Ramos (cell line): ENCODE results near the gene MTIF2.
"Not testable (repeated sequence)": the region's sequence is repeated elsewhere in the genome, so short reads cannot be mapped to it uniquely, and the experiment has no call there.

Source experiments
- in situ Hi-C: fragments of 300-500 bp; cut with MboI; formaldehyde crosslinking; loops from one replicate; pipeline ENCODE4 v1.14.3; 2022; ENCODE audit warnings: low sequenced_read_pairs; ENCODE audit not compliant: unreplicated experiment

Gene MTIF2, protein sequence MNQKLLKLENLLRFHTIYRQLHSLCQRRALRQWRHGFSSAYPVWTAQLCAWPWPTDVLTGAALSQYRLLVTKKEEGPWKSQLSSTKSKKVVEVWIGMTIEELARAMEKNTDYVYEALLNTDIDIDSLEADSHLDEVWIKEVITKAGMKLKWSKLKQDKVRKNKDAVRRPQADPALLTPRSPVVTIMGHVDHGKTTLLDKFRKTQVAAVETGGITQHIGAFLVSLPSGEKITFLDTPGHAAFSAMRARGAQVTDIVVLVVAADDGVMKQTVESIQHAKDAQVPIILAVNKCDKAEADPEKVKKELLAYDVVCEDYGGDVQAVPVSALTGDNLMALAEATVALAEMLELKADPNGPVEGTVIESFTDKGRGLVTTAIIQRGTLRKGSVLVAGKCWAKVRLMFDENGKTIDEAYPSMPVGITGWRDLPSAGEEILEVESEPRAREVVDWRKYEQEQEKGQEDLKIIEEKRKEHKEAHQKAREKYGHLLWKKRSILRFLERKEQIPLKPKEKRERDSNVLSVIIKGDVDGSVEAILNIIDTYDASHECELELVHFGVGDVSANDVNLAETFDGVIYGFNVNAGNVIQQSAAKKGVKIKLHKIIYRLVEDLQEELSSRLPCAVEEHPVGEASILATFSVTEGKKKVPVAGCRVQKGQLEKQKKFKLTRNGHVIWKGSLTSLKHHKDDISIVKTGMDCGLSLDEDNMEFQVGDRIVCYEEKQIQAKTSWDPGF

DNA sequence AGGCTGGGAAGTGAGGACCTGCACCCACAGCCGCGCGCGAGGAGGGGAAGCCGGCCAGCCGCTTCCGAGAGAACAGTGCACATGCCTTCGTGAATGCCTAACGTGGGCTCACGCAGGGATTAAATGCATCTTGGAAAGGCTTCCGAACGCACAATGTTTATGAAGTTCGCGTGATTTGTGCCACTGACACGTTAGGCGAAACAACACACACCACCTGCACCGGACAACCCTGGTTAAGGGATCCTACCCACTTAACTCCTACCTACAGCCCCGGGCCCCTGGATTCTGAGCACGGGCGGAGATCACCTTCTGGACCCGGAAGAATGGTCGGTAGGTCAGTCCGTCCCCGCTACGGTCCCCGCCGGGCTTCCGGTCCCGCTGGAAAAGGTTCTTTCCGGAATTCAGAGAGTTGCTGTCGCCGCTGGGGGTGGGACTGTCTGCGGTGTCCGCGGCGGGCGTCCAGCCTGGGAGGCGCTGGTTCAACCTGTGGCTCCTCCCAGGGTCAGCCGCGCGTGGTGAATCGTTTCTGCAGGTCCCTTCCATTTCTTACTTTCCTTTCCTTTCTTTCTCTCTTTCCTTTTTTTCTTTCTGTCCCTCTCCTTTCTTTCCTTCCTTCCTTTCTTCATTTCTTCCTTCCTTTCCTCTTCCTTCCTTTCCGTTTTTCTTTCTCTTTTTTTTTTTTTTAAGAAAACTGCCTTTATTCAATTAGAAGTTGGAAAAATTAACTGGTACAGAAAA lies at the start of gene MTIF2:
MTIF2 (minus strand) TSS at position 325 of the 738 bp plus-strand sequence. CDS start 5,373 bp downstream, outside the sequence.
- in situ Hi-C loops = no loop called here

DNA sequence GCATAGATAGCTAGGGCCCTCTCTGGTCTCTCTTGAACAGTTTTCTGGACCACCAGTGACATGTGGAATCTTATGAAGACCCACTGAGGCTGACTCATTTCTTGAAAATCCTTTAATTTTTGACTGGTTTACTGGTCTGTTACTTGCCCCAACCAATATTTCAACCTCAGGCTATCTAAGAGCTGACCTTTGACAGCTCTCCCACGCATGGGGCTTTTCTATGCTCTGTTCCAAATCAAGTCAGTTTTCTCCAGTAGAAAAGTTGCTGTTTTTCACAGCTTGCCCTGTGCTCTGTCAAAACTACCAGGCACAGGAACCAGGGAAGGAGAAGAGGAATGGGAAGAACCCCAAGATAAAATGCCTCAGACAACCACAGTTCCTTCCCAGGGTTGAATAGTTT lies 46.0 kb upstream of the MTIF2 start:
- in situ Hi-C loops = no loop called here

DNA sequence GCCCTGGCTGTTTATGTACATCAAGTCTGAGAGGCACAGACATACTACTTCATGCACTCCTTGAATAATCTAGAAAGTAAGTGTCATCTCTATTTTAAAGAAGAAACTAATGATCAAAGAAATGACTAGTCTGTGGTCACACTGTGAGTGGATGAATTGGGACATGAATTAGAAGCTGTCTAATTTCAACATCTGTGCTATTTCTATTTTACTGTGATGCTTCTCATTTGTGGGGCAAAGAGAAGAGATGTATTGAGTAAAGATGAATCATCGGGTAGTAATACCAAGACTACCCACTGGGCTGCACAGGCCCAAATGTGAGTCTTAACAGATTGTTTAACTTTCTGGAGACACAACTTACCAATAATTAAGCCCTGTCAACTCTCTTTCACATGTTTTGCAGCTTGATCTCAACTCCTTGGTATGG lies 42.4 kb upstream of the MTIF2 start:
- in situ Hi-C loops = no loop called here

DNA sequence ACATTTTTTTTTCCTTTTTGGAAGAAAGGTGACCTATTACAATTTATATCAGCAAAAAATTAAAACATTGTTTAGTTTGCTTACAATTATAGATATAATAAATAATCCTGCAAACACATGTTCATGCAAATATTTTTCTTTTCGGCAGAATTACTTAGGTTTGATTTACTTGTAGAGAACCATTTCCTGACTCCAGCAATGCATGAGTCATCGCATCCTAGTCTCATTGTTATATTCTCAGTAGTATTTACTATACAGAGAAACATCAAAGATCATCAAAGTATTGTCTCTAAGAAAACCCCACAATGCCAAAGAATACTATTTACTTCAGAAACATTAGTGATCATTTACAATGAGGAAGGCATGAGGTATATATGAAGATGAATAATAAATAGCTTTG lies 40.4 kb upstream of the MTIF2 start:
- in situ Hi-C loops = no loop called here

DNA sequence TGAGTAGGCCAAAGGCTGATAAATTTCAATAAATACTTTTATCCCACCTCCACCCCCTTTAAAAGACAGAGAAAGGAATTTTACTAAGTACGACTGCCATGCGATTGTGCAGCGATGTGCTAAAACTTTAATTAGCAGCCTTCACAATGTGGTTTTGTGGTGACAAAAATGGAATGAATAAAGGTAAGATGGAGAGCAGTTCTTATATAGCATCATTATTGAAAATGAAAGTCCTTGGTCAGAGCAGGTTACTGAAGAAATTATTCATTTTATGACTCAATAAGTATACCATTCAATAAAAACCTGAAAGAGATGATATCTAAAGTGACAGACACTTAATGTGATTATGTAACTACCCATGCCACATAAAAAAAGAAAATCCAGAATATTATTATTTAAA lies 33.2 kb upstream of the MTIF2 start:
- in situ Hi-C loops = no loop called here

DNA sequence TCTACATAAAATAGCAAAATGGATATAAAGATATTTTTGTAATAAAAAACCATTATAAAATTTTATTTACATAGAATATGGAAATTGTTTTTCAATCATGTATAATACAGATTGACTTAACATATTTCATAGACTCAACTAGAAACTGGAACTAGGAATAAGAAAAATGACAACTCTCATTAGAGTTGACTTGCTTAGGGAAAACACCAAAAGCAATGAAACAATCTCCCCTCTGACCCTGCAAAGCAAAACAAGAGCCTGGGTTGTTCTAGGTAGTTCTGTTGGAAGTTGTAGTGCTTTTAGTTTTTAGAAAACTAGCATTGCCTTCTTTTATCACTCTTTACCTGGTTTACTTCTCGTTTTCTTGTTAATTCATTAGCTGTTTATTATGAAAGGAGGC lies 32.2 kb upstream of the MTIF2 start:
- in situ Hi-C loops = no loop called here

DNA sequence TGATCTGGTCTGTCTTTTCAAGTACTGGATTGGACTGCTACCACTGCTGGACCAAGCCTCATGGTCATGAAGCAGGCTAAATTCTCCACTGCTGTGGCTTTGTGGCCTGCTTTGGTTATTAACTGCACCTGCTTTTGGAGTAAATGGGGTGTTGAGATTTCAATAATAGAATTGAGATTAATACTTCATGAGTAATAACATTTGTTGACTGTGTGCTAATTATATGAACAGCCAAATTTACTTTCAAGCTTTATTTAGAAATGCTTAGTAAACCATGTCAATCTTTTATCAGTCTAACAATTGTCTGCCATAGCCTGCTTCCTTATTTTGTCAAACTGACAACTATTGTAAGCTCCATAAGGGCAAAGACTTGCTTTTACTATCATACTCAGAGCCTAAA lies 27.4 kb upstream of the MTIF2 start:
- in situ Hi-C loops = no loop called here

DNA sequence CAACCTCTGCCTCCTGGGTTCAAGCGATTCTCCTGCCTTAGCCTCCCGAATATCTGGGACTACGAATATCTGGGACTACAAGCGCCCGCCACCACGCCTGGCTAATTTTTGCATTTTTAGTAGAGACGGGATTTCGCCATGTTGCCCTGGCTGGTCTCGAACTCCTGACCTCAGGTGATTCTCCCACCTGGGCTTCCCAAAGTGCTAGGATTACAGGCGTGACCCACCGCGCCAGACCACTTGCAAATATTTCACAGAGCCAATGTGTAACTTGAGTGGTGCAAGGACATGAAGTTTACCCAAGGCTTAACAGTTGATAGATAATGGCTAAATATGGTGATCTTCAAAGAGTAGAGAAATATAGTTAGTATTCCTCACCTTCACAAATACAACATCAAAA lies 14.1 kb upstream of the MTIF2 start:
- in situ Hi-C loops = no loop called here

DNA sequence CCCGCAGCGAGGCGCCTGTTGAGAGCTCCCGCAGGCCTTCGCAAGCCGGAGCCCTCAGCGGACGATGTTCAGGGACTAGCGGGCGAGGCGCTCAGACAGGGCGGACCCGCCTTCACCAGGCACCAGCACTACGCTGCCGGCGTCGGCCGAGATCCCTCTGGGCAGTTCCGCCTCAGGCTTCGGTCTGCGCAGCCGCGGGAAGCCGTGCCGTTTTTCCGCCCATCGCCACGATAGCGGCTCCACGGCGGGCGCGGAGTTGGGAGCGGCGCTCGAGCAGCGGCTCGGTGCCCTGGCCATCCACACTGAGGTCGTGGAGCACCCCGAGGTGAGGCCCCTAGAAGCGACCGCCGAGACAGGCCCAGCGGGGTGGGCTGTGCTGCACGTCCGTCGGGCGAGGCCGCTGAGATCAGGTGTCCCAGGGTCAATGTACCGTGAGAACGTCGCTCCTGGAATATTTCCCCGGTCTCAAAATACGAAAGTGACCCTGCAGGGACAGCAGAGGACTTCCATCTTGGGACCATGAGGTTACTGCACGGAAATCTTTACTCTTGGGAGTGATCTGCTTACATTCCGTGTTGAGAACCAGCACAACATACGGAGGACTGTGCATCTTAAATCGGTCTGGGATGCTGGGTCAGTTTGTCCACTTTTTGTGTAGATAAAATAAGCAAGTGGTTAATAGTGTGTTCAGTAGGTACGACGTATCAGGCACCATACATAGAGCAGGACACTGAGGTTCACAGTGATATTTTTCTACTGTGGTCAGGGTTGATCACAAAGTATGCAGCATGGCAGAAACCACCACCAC lies 13.3 kb upstream of the MTIF2 start:
- in situ Hi-C loops = no loop called here

DNA sequence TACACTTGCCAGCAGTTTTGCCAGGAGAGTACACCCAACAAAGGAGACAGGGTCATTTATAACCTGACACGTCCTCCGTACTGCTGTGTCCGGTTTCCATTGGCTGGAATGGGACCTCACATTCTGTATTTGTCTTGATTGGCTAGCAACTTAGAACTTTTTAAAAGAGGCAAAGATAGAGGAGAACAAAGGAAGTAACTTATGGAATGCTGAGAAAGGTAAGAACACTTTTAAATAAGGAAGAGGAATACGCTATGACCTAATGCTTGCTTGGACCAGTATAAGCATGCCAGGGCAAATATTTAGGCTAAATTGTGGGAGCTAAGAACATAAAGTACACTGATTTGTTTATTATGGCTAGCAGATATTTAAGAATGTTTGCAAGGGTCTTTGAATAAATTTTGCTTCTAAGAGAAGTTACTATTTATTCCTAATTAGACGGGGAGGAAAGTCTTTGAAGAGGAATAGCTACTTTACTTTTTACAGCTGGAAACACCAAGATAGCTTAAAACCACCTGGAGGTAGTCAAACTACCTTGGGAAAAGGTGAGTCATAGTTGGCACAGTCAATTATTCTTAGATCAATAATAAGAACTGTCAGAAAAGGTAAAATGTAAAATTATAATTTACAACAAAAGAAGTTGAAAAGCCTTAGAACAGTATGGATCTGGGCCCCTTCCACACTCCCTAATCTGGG lies 12.0 kb upstream of the MTIF2 start:
- in situ Hi-C loops = not testable (repeated sequence)

DNA sequence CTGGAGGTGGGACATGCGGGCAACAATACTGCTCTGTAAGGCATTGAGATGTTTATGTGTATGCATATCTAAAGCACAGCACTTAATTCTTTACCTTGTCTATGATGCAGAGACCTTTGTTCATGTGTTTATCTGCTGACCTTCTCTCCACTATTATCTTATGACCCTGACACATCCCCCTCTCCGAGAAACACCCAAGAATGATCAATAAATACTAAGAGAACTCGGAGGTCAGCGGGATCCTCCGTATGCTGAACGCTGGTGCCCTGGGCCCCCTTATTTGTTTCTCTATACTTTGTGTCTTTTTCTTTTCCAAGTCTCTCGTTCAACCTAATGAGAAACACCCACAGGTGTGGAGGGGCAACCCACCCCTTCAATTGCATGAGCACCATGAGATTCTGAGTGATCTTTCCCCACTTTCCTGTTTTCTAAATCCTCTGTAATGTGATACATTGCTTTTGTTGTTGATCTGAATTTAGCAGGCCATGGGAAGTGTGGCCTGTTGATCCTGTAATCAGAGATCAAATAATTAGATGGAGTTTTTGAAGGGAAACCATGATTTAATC lies 10.9 kb upstream of the MTIF2 start:
- in situ Hi-C loops = not testable (repeated sequence)

DNA sequence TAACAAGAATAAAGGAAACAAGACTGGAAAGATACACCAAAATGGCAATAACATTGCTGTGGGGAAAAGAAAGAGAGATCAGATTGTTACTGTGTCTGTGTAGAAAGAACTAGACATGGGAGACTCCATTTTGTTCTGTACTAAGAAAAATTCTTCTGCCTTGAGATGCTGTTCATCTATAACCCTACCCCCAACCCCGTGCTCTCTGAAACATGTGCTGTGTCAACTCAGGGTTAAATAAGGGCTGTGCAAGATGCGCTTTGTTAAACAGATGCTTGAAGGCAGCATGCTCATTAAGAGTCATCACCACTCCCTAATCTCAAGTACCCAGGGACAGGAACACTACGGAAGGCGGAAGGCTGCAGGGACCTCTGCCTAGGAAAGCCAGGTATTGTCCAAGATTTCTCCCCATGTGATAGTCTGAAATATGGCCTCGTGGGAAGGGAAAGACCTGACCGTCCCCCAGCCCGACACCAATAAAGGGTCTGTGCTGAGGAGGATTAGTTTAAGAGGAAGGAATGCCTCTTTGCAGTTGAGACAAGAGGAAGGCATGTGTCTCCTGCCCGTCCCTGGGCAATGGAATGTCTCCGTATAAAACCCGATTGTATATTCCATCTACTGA lies 10.3 kb upstream of the MTIF2 start:
- in situ Hi-C loops = not testable (repeated sequence)

DNA sequence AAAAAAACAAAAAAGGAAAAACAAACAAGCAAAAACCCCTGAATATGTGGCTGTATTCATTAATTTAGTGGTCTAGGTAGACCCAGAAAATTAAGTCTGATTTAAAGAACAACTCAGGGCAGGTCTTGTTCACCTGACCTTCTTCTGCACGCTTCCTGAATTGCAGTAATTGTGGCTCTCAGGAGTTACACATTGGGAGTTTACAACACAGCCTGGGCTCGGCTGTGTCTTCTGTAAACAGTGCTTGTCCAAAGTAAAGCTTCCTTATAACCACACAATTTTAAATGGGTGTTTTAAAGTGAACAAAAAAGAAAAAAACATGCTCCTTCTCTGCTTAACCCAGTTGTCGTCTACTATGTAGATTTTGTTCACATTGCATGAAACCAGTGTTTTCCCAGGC lies 8.3 kb upstream of the MTIF2 start:
- in situ Hi-C loops = no loop called here

DNA sequence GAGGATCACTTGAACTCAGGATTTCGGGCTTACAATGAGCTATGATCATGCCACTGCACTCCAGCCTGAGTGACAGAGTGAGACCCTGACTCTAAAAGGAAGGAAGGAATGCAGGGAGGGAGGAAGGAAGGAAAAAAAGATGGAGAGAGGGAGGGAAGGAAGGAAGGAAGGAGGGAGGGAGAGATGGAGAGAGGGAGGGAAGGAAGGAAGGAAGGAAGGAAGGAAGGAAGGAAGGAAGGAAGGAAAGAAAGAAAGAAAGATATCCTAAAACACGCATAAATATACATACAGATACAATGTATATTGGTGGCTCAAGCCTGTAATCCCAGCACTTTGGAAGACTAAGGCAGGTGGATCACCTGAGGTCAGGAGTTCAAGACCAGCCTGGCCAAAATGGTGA lies 5.3 kb upstream of the MTIF2 start:
- in situ Hi-C loops = not testable (repeated sequence)

DNA sequence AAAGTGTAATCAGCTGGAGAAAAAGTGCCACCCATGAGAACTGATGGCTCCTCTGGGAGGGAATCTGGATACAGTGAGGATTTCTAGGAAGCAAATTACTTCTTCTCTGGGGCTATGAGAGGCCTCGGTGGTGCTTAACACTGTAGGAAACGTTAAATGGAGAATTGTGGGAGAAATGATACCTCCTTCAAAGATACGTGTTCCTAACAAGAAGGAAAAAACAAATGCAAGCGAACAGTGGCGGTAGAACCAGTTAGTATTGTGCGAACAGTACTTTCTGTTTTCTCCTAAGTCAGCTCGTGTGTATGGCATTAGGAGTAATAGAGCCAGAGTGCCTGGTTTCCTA lies 587 bp upstream of the MTIF2 start:
- in situ Hi-C loops = no loop called here

DNA sequence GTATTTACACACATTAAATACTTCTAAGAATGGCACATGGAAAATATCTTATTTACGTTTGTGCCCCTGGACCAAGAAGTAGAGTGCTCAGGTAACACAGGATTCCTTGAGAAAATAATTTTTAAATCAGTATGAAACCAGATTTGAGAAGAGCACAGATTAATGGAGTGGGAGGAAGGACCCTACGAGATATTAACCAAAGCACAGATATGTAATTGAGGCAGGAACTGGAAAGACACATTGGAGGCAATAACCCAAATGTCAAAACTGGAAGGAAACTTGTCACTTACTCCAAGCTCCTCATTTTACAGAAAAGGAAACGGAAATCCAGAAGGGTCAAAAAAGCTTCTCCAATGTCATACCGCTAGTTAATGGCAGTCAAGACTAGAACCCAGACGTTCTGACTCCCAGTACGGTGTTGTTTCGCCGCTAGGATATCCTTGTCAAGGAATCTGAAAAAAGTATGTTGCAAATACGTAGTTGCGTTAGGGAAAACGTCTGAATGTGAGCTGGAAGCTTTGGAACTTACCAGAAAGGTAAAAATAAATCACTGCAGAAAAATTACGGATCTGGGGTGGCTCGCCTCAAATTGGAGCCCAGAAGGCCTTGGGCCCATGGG lies 634 bp downstream of the MTIF2 start:
- in situ Hi-C loops = no loop called here

DNA sequence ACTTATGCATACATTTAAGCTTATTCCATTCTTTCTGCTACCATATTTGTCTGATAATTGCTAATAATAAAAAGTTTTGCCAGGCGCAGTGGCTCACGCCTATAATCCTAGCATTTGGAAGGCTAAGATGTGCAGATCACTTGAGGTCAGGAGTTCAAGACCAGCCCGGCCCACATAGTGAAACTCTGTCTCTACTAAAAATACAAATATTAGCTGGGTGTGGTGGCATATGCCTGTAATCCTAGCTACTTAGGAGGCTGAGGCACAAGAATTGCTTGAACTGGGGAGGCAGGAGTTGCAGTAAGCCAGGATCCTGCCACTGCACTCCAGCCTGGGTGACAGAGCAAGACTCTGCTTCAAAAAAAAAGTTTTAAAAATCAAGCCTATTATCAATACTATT lies 9.4 kb downstream of the MTIF2 start:
- in situ Hi-C loops = not testable (repeated sequence)

DNA sequence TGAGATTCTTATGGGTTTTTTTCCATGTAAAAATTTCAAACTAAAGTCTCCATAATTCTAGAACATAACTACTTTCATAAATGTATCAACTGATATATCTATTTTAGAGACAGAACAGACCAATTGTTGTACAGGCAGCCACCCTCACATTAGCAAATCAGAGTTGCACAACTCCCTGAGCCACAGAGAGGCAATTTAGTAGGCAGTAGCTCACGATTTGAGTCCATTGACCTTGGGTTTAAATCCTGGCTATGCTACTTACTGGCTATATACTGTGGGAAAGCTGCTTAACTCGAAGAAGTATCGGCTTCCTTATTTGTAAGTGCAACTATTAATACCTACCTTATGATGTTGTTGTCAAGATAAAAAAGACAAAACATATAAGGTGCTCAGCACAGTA lies 16.2 kb downstream of the MTIF2 start:
- in situ Hi-C loops = no loop called here

DNA sequence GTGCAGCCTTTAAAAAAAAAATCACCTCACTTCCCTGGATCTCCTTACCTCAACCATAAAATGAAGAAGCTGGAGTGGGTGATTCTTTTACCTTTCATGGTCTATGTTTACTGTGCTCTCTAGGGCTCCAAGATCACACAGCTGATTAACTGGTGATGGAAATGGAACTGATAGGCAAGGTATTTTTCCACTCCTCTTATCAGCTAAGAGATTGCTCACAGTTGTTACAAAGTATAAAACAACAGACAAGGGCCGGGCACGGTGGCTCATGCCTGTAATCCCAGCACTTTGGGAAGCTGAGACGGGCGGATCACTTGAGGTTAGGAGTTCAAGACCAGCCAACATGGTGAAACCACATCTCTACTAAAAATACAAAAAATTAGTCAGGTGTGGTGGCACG lies 22.0 kb downstream of the MTIF2 start:
- in situ Hi-C loops = no loop called here
